Lung (tissue), 12 donors: ENCODE data around the gene TAF11L2. TPM values are rescaled to one million over a fixed set of nuclear protein-coding genes. Genes with fewer than 3 reads are reported as not detected.
"Not testable (repeated sequence)": the region's sequence is repeated elsewhere in the genome, so short reads cannot be mapped to it uniquely, and the experiment has no call there.

Experiments
- ATAC-seq: fragments of 200-7000 bp; cut with Tn5 transposase; one replicate; pipeline ENCODE4 v1.9.1; 2020; ENCODE audit warnings: moderate number of reproducible peaks; ENCODE audit not compliant: insufficient read depth, low FRiP score
- DNase-seq, 3 donors: peaks; one replicate each; pipeline ENCODE4 v3.0.0-alpha.2; 2013 to 2017
- H3K27ac ChIP-seq, 2 donors: one replicate each; pipeline ENCODE4 v1.5.1; 2013; ENCODE audit warnings: mild to moderate bottlenecking in 2 of 2, moderate library complexity in 2 of 2, control low read depth in 1 of 2, inconsistent platforms in 1 of 2, low read depth in 1 of 2, low read length in 1 of 2
- H3K27me3 ChIP-seq, 3 donors: one replicate each; pipeline ENCODE4 v1.5.1; 2013; ENCODE audit warnings: low read length in 2 of 3; ENCODE audit not compliant: control insufficient read depth in 3 of 3, insufficient read depth in 3 of 3
- H3K36me3 ChIP-seq, 4 donors: one replicate each; pipeline ENCODE4 v1.5.1; 2013; ENCODE audit warnings: low read length in 4 of 4, mild to moderate bottlenecking in 1 of 4, moderate library complexity in 1 of 4; ENCODE audit not compliant: control insufficient read depth in 4 of 4, insufficient read depth in 4 of 4
- H3K4me1 ChIP-seq, 5 donors: one replicate each; pipeline ENCODE4 v1.5.1; 2013; ENCODE audit warnings: low read length in 5 of 5, mild to moderate bottlenecking in 2 of 5, moderate library complexity in 1 of 5; ENCODE audit not compliant: control insufficient read depth in 5 of 5, insufficient read depth in 5 of 5
- H3K4me3 ChIP-seq: one replicate; pipeline ENCODE4 v1.5.1; 2013; ENCODE audit warnings: mild to moderate bottlenecking, control low read depth, moderate library complexity
- H3K9ac ChIP-seq, 2 donors: one replicate each; pipeline ENCODE4 v1.5.1; 2013; ENCODE audit warnings: low read length in 2 of 2, control low read depth in 1 of 2; ENCODE audit not compliant: insufficient read depth in 1 of 2
- H3K9me3 ChIP-seq, 4 donors: one replicate each; pipeline ENCODE4 v1.5.1; 2013; ENCODE audit warnings: low read length in 3 of 4, mild to moderate bottlenecking in 1 of 4, moderate library complexity in 1 of 4; ENCODE audit not compliant: control insufficient read depth in 4 of 4, insufficient read depth in 3 of 4
- WGBS, 2 donors: extraction: QIAGEN DNeasy Blood & Tissue Kit; methylation state at CpG; one replicate each; pipeline ENCODE4 v1.1.7; 2013; 5-methylcytosine and 5-hydroxymethylcytosine counted together
- polyA plus RNA-seq, 2 donors: library from polyadenylated mRNA; stranded (reverse); fragments of 200-250 nt; gene quantifications; one replicate each; pipeline ENCODE4 v1.2.1, GENCODE V29; 2013
- total RNA-seq, 2 donors: library from RNA; depleted of rRNA in 1 of 2; stranded (reverse); fragments of >200 nt in 1 of 2; gene quantifications; one replicate each; pipeline ENCODE4 v1.2.1, GENCODE V29; 2014 to 2021
- TF ChIP-seq, protein P1 (sequence below): IDR thresholded peaks from 2 replicates; pipeline ENCODE4 v1.5.1; 2012; ENCODE audit warnings: mild to moderate bottlenecking; ENCODE audit errors: control extremely low read depth, extremely low read depth
- donor health status: control.
- donor health status: control.
- donor health status: Bipolar disorder and iron deficiency.
- donor health status: healthy.
- donor health status: DM: yes; HTN: yes; CAD: no.

The TAF11L2 gene
- total and polyA plus RNA-seq, 4 donors: 0.29 TPM; not detected in 3

GRCh38 chr5:17487174-17487512 is 10.9 kb upstream of the TAF11L2 start:
- TF ChIP-seq, protein P1, sequence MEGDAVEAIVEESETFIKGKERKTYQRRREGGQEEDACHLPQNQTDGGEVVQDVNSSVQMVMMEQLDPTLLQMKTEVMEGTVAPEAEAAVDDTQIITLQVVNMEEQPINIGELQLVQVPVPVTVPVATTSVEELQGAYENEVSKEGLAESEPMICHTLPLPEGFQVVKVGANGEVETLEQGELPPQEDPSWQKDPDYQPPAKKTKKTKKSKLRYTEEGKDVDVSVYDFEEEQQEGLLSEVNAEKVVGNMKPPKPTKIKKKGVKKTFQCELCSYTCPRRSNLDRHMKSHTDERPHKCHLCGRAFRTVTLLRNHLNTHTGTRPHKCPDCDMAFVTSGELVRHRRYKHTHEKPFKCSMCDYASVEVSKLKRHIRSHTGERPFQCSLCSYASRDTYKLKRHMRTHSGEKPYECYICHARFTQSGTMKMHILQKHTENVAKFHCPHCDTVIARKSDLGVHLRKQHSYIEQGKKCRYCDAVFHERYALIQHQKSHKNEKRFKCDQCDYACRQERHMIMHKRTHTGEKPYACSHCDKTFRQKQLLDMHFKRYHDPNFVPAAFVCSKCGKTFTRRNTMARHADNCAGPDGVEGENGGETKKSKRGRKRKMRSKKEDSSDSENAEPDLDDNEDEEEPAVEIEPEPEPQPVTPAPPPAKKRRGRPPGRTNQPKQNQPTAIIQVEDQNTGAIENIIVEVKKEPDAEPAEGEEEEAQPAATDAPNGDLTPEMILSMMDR: no peak
- Histone ChIP-seq H3K27me3 (no peaks in the 10 kb centered on the region), H3K9ac (no peak overlapping the region), H3K36me3 (no peaks in the 10 kb centered on the region), H3K27ac (no peak overlapping the region), H3K9me3 (peaks cover 0 to 5% (median 0%) of the 10 kb centered on the region in 4 donors), H3K4me3 (no peak overlapping the region), H3K4me1 (no peaks in the 10 kb centered on the region)
- 95 to 97% methylated on average over 1 of the region's 1 CpG for WGBS, 2 donors
- ATAC-seq (no peak), DNase-seq (no peak)

DNA sequence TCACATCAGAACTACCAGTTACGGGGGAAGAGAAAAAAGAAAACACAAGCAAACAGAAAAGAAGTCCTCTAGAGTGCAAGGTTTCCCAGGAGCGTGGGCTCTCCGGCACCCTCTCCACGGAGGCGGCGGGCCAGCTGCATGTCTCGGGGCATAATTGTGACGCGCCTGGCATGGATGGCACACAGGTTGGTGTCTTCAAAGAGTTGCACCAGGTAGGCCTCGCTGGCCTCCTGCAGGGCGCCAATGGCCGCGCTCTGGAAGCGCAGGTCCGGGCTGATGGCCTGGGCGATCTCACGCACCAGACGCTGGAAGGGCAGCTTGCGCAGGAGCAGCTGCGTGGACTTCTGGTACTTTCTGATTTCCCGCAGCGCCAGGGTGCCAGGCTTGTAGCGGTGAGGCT is 6.8 kb upstream of the TAF11L2 start:
- DNase-seq, H3K9me3 ChIP-seq, H3K27me3 ChIP-seq, ATAC-seq, H3K4me3 ChIP-seq, H3K36me3 ChIP-seq, H3K27ac ChIP-seq, H3K4me1 ChIP-seq, H3K9ac ChIP-seq: not testable (repeated sequence)
- 94 to 95% methylated on average over 21 to 23 of the region's 23 CpGs for whole genome bisulfite sequencing, 2 donors

GRCh38 chr5:17492770-17493169 is 5.3 kb upstream of the TAF11L2 start:
- Histone ChIP-seq H3K4me3 (no peak overlapping the region), H3K36me3 (no peaks in the 10 kb centered on the region), H3K4me1 (no peaks in the 10 kb centered on the region), H3K9ac (no peak overlapping the region), H3K27me3 (no peaks in the 10 kb centered on the region), H3K9me3 (peaks cover 0 to 7% (median 0%) of the 10 kb centered on the region in 4 donors), H3K27ac (no peak overlapping the region)
- ATAC-seq (no peak), DNase-seq (no peak)
- WGBS, 2 donors: 89 to 93% methylated on average over 3 of the region's 3 CpGs
- TF ChIP-seq, protein P1: no peak

DNA sequence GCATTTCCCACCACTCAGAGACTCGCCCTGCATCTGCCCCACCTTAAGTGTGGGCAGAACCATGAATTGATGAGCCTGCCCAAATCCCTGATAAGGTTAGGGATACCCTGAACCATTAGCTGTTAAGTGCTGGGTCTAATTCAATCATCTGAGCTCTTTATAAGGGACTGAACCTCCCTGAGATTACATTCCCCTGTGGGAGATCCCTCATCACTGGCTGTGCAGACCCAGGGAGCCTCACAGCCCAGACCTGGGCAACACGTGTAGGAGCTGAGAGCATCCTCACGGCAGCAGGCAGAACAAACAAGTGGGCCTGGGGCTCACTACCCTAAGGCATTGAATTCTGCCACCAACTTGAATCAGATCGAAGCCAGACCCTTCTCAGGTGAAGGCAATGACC is 585 bp upstream of the TAF11L2 start:
- Histone ChIP-seq H3K4me3 (no peak overlapping the region), H3K27me3 (no peaks in the 10 kb centered on the region), H3K27ac (no peak overlapping the region), H3K36me3 (no peaks in the 10 kb centered on the region), H3K4me1 (no peaks in the 10 kb centered on the region), H3K9ac (no peak overlapping the region), H3K9me3 (peaks cover 0 to 5% (median 0%) of the 10 kb centered on the region in 4 donors)
- ATAC-seq: no peak
- 68 to 87% methylated on average over 4 of the region's 4 CpGs for WGBS, 2 donors
- no peak for DNase-seq
- TF ChIP-seq, protein P1: no peak
